Caco-2 (cell line): ENCODE measurements around the gene DYNLRB1. TPM values are rescaled to one million over a fixed set of nuclear protein-coding genes. Genes with fewer than 3 reads are reported as not detected.

Source experiments
- BruUV-seq: library from RNA; stranded (reverse); fragments of 400-500 nt; replicated peaks from 2 replicates; lab custom pipeline; 2021; lab: Mats Ljungman, UMichigan
- CTCF ChIA-PET: fragments of 300-600 bp; sonication (Branson Sonifier 250); formaldehyde crosslinking; loops from one replicate; lab custom pipeline; 2022; ENCODE audit warnings: antibody characterized with exemption; lab: Charles Lee
- POLR2A ChIA-PET: fragments of 300-600 bp; sonication (Branson Sonifier 250); formaldehyde crosslinking; loops from one replicate; lab custom pipeline; 2022; ENCODE audit warnings: antibody characterized with exemption; lab: Charles Lee
- DNase-seq, 2 experiments: peaks; one replicate each; pipeline versions ENCODE4 v3.0.0 to v3.0.0-alpha.2; 2020 to 2022
- H3K27me3 ChIP-seq: replicated peaks from 2 replicates; pipeline ENCODE4 v1.6.0; 2011; ENCODE audit warnings: low read length; ENCODE audit not compliant: control insufficient read depth, insufficient read depth
- H3K36me3 ChIP-seq: 2 replicates; pipeline ENCODE4 v1.5.1; 2011; ENCODE audit warnings: low read length; ENCODE audit not compliant: control insufficient read depth, insufficient read depth
- H3K4me1 ChIP-seq: fragments of 250-450 bp; sonication (Bioruptor Pico); 2 replicates; pipeline ENCODE4 v1.5.1; 2020; ENCODE audit warnings: mild to moderate bottlenecking
- H3K4me3 ChIP-seq: 2 replicates; pipeline ENCODE4 v1.5.1; 2011; ENCODE audit warnings: low read depth, mild to moderate bottlenecking, control low read depth, low read length
- H3K9me3 ChIP-seq: fragments of 250-450 bp; sonication (Bioruptor Pico); 2 replicates; pipeline ENCODE4 v1.5.1; 2020; ENCODE audit warnings: mild to moderate bottlenecking, moderate library complexity
- H3K27ac Mint-ChIP-seq: one replicate; pipeline ENCODE4 v1.8.0; 2022; ENCODE audit warnings: mixed read lengths; ENCODE audit not compliant: unreplicated experiment
- H3K27me3 Mint-ChIP-seq: one replicate; pipeline ENCODE4 v1.8.0; 2022; ENCODE audit warnings: mixed read lengths; ENCODE audit not compliant: insufficient read depth, unreplicated experiment
- H3K36me3 Mint-ChIP-seq: one replicate; pipeline ENCODE4 v1.8.0; 2022; ENCODE audit warnings: mild to moderate bottlenecking, mixed read lengths; ENCODE audit not compliant: insufficient read depth, unreplicated experiment
- H3K4me1 Mint-ChIP-seq: one replicate; pipeline ENCODE4 v1.8.0; 2022; ENCODE audit warnings: low read depth, mixed read lengths; ENCODE audit not compliant: unreplicated experiment
- H3K4me3 Mint-ChIP-seq: one replicate; pipeline ENCODE4 v1.8.0; 2022; ENCODE audit warnings: mild to moderate bottlenecking, moderate library complexity, mixed read lengths; ENCODE audit not compliant: unreplicated experiment
- H3K9me3 Mint-ChIP-seq: one replicate; pipeline ENCODE4 v1.8.0; 2022; ENCODE audit warnings: mixed read lengths; ENCODE audit not compliant: unreplicated experiment
- intact Hi-C: fragments of 100-400 bp; cut with micrococcal nuclease; formaldehyde crosslinking; loops from one replicate; pipeline ENCODE4 v1.10.0; 2022; ENCODE audit not compliant: unreplicated experiment
- total RNA-seq: library from RNA; stranded (reverse); gene quantifications from 2 replicates; pipeline ENCODE4 v1.2.3, GENCODE V29; 2022
- TF ChIP-seq, protein P1 (sequence below), 2 experiments: fragments of 200-600 bp in 1 of 2; IDR thresholded peaks; 1 replicate in 1 of 2; 2 replicates in 1 of 2; pipeline versions ENCODE4 v1.5.1 to v1.8.0; 2011 to 2022; ENCODE audit warnings: antibody characterized with exemption in 1 of 2, control low read depth in 1 of 2, inconsistent platforms in 1 of 2, low read depth in 1 of 2, low read length in 1 of 2, mild to moderate bottlenecking in 1 of 2, moderate library complexity in 1 of 2; ENCODE audit not compliant: insufficient read depth in 1 of 2, severe bottlenecking in 1 of 2, unreplicated experiment in 1 of 2

Gene DYNLRB1
- total RNA-seq, 1 experiment from 2014 or later: 359 TPM

DNA sequence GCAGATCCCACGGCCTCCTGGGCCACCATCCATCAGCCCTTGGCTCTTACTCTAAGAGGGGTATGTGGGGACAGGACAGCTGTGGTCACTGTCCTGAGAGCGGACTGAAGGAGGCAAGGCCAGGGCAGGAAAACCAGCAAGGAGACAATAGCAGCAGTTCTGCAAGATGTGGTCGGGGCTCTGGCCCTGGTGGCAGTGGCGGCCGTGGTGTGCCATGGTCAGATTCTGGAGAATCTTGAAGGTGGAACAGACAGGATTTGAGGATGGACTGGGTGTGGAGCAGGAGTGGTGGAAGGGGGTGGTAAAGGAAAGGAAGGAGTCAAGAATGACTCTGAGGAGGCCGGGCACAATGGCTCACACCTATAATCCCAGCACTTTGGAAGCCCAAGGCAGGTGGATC, 36.3 kb downstream of the DYNLRB1 start:
- no peaks in the 10 kb centered on the region for H3K36me3 ChIP-seq
- no TSS peak for BruUV-seq
- H3K4me3 ChIP-seq: no peak overlapping the region
- H3K27me3 Mint-ChIP-seq: no peaks in the 10 kb centered on the region
- ChIA-PET POLR2A (interaction anchor here (0.6 kb wide), 1 partner anchor 151 kb away, joined by 6 read pairs; the partner anchor contains the start of gene TP53INP2), CTCF (no interaction called here)
- intact Hi-C loops: no loop called here
- no peaks in the 10 kb centered on the region for H3K4me1 Mint-ChIP-seq
- H3K9me3 ChIP-seq: no peaks in the 10 kb centered on the region
- H3K9me3 Mint-ChIP-seq: no peaks in the 10 kb centered on the region
- H3K4me3 Mint-ChIP-seq: no peak overlapping the region
- no peaks in the 10 kb centered on the region for H3K27me3 ChIP-seq
- no peak overlapping the region for H3K27ac Mint-ChIP-seq
- TF ChIP-seq, protein P1, sequence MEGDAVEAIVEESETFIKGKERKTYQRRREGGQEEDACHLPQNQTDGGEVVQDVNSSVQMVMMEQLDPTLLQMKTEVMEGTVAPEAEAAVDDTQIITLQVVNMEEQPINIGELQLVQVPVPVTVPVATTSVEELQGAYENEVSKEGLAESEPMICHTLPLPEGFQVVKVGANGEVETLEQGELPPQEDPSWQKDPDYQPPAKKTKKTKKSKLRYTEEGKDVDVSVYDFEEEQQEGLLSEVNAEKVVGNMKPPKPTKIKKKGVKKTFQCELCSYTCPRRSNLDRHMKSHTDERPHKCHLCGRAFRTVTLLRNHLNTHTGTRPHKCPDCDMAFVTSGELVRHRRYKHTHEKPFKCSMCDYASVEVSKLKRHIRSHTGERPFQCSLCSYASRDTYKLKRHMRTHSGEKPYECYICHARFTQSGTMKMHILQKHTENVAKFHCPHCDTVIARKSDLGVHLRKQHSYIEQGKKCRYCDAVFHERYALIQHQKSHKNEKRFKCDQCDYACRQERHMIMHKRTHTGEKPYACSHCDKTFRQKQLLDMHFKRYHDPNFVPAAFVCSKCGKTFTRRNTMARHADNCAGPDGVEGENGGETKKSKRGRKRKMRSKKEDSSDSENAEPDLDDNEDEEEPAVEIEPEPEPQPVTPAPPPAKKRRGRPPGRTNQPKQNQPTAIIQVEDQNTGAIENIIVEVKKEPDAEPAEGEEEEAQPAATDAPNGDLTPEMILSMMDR (IDR thresholded peaks at IDR 0.05; ENCODE audit: insufficient read depth in 1 of 2, low read depth in 1 of 2, low read length in 1 of 2, severe bottlenecking in 1 of 2, unreplicated experiment in 1 of 2): no peak
- DNase-seq: no peak
- H3K36me3 Mint-ChIP-seq: peaks cover 23% of the 10 kb centered on the region
- H3K4me1 ChIP-seq: no peaks in the 10 kb centered on the region

DNA sequence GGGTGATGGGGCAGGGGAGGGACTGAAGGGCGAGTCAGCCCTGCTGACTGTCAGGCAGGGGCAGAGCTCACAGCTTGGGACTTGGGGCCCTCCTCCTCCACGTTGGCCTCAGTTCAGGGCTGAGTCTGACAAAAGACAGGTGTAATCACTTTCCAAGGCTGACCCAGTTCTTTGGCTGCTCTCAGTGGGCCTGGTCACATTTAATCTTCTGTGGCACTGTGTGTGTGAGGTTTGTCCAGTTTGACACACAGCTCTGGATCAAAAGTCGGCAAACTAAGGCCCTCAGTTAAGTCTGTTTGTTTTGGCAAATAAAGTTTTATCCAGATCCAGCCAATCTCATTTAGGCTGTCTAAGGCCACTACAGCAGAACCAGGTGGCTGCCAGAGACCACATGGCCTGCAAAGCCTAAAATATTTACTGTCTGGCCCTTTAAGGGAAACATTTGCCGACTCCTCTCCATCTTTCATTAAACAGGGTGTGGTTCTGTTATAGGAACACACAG, 37.2 kb downstream of the DYNLRB1 start:
- ChIA-PET CTCF (no interaction called here), POLR2A (interaction anchor here (0.6 kb wide), 1 partner anchor 151 kb away, joined by 6 read pairs; the partner anchor contains the start of gene TP53INP2)
- H3K36me3 ChIP-seq: no peaks in the 10 kb centered on the region
- DNase-seq: no peak
- H3K9me3 Mint-ChIP-seq: no peaks in the 10 kb centered on the region
- no peak overlapping the region for H3K27ac Mint-ChIP-seq
- no peak overlapping the region for H3K4me3 Mint-ChIP-seq
- intact Hi-C loops: no loop called here
- no peaks in the 10 kb centered on the region for H3K4me1 Mint-ChIP-seq
- H3K36me3 Mint-ChIP-seq: peaks cover 15% of the 10 kb centered on the region
- no peak overlapping the region for H3K4me3 ChIP-seq
- H3K9me3 ChIP-seq: no peaks in the 10 kb centered on the region
- H3K27me3 ChIP-seq: no peaks in the 10 kb centered on the region
- TF ChIP-seq, protein P1 (IDR thresholded peaks at IDR 0.05; ENCODE audit: insufficient read depth in 1 of 2, low read depth in 1 of 2, low read length in 1 of 2, severe bottlenecking in 1 of 2, unreplicated experiment in 1 of 2): no peak
- no peaks in the 10 kb centered on the region for H3K4me1 ChIP-seq
- no TSS peak for BruUV-seq
- H3K27me3 Mint-ChIP-seq: no peaks in the 10 kb centered on the region

DNA sequence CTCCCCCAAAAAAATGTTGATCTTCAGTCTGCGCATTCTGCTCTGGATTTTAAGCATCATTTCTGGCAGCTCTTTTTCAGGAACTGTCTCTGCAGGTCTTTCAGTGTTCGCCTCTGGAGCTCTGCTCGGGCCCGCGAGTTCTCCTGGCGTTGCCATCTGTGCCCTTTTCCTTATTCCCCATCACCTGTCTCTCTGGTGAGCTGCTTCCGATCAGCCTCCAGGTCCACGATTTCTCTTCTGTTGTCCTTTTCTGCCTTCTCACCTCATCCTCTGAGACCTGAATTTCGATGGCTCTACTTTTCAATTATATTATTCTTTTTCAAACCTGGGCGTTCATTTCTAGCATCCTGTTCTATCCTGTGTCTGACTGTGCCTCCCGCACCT, 41.7 kb downstream of the DYNLRB1 start:
- ChIA-PET POLR2A (no interaction called here), CTCF (interaction anchor here (1.1 kb wide), 1 partner anchor 368 kb away, joined by 3 read pairs; no protein-coding TSS in a partner anchor)
- Mint-ChIP-seq H3K4me1 (no peaks in the 10 kb centered on the region), H3K27me3 (no peaks in the 10 kb centered on the region), H3K27ac (no peak overlapping the region), H3K4me3 (no peak overlapping the region), H3K36me3 (peaks cover 5% of the 10 kb centered on the region), H3K9me3 (no peaks in the 10 kb centered on the region)
- no peak for DNase-seq
- H3K4me3 ChIP-seq: no peak overlapping the region
- TF ChIP-seq, protein P1 (IDR thresholded peaks at IDR 0.05; ENCODE audit: insufficient read depth in 1 of 2, low read depth in 1 of 2, low read length in 1 of 2, severe bottlenecking in 1 of 2, unreplicated experiment in 1 of 2): no peak
- no peaks in the 10 kb centered on the region for H3K4me1 ChIP-seq
- intact Hi-C loops: no loop called here
- BruUV-seq: no TSS peak
- H3K9me3 ChIP-seq: no peaks in the 10 kb centered on the region
- no peaks in the 10 kb centered on the region for H3K36me3 ChIP-seq
- H3K27me3 ChIP-seq: no peaks in the 10 kb centered on the region
